SW 1271 (cell line): ENCODE measurements around the gene RANBP3.

Source experiments
- DNase-seq, 2 experiments: peaks; one replicate each; lab custom pipeline; 2025; lab: John Stamatoyannopoulos, UW

RANBP3 gene

DNA sequence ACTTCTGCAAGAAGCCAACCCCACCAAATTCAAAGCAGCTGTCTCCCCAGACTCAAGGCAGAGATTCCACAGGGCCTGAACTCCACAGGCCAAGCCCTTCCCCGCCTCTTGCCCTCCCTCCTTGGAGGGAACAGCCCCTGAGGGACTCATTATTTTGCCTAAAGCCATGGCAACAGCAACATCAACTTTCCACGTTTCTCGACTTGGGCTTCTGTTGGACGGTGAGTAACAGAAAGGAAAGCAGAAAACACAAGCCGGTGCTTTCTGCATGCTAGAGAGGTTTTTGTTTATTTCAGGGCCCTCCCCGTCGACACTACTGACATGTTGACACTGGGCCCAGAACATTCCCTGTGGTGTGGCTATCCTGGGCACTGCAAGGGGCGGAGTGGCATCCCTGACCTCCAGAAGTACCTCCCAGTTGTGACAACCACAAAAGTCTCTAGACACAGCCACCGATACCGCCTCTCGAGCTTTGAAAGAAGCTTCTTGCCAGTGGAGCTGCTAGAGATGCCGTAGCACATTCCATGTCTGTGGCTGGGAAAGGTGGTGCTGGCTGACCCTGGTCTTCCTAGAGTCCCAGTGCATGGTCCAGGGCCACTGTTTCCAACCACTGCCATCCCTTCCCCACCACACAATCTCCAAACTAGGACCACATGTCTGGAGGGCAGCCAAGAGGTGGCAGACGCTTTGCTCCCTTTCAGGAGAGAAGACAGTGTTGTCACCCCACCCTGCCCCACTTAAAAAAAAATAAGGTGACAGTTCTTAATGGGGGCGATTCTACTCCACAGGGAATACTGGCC lies 51.1 kb downstream of the RANBP3 start:
- DNase-seq: no peak

DNA sequence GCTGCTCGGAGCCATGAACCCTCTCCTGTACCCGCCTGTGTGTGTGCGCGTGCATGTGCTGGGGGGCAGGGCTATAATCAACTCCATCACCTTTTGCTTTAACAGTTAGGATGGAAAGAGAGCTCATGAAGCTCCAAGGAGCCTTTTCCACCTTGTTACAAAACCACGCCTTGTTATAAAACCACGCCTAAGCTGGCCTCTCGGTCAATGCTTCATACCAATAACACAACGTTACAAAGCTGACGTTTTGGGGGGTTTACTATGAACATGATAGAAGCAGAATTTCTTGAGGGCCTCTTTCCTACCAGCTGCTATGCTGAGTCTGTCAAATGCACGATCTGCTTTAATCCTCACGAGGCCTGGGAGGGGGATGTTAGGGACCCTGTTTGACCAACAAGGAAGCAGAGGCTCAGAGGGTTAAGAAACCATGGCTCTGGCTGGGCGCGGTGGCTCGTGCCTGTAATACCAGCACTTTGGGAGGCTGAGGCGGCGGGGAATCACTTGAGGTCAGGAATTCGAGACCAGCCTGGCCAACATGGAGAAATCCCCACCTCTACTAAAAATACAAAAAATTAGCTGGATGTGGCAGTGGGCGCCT lies 52.0 kb downstream of the RANBP3 start:
- no peak for DNase-seq

DNA sequence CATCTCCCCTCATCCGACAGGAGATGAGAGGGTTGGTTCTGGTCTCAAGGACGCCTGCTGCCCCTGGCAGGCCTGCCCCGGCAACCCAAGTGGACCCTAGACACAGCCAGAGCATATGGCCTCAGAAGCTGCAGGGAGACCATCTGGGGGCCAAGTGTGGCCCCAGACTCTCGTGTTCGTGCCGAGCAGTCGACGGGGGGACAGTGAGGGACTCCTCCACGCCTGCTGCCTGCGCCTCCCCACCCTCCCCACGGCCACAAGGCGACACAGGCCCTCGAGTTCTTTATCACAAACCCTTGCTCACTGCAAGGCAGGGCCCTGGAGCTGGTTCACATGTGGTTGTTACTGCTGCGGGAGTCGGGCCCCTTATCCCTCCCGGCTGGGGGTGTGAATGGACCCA lies 54.6 kb downstream of the RANBP3 start:
- DNase-seq: no peak

DNA sequence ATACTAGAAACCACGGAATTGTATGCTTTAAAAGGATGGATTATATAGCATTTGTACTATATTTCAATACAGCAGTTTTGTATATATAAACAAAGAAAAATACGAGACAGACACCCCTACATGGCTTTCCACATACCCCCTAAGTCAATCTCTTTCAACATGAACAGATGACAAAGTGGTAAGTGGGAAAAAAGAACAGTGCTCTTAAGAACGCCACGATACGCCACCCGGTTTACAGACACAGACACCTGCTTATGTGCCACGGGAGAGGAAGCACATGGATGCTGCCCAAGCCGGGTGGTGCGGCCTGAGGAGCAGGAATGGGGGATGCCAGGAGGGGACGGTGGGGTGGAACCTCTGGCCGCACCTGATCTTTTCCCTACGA lies 55.8 kb downstream of the RANBP3 start:
- DNase-seq: no peak

DNA sequence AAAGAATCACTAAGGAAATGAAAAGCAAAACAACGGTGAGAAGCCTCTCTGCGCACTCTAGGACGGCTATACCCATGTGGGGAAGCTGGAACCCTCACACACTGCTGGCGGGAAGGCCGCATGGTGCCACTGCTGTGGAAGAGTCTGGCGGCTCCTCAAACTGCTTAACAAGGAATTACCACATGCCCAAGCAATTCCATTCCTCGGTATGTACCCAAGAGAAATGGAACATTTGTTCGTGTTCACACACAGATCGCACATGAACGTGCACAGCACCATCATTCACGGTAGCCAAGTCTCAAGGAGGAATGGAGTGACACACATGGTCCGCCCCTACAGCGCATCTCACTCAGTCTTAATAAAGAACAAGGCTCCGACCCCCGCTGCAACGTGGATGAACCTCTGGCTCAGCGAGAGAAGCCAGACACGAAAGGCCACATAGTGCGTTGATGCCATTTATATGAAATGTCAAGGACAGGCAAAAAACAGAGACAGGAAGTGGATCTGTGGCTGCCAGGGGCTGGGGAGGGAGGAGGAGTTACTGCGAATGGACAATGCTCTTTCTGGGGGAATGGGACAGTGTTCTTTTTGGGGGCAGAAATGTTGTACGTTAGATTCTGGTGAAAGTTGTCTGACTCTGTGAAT lies 56.3 kb downstream of the RANBP3 start:
- DNase-seq: no peak

DNA sequence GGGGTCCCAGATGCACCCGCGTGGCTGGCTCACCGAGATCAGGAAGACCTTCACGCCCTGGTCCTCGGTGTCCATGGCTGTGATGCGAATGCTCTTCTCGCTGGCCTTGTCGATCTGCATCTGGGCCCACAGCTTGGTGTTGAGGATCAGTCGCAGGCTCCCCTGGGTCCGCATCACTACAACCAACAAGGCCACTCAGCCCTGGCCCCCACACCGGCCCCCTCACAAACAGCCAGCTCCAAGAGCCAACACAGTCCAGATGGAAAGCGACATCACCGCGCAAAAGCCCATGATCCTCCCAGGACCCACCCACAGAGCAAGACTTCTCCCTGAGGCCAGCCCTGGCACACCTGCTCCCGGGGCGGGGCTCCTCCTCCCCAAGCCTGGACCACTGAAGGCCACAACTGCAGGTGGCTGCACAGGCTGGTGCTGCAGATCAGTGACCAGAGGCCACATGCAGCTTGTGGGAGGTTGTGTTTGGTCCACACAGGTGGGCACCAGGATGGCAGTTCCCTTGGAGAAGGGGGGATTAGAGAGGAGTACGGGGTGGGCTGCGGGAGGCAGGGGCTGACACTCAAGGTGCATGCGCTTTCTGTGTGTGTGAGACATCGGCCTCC lies 59.4 kb downstream of the RANBP3 start:
- DNase-seq: no peak

DNA sequence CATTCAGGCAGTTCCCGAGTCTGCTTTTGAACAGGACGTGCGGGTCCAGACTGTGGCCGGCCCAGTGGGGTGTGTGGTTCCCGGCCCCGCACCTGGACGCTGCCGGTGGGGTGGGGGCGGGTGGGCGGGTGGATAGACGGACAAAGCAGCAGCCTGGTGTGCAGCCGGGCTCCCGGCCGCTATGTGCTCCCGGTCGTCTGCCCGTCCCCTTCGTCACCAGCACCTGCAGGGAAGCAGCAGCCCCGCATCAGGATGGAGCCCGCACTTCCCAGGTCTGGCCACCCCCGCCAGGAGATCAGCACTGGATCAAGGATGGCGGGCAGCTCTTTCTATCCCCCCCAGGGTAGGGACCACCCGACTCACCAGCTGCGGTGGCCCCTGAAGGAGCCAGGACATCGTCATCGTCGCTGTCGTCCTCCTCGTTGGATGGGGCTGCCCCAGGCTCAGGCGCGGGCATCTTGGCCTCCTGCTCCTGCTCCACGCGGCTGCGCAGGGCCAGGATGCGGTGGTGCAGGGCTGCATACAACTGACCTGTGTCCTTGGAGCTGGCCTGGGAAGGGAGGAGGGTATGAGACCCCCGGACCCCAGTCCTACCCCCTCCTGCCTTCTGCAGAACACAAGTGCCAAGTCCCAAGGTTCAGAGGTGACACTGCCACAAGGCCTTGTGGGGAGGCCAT lies 60.4 kb downstream of the RANBP3 start:
- no peak for DNase-seq

DNA sequence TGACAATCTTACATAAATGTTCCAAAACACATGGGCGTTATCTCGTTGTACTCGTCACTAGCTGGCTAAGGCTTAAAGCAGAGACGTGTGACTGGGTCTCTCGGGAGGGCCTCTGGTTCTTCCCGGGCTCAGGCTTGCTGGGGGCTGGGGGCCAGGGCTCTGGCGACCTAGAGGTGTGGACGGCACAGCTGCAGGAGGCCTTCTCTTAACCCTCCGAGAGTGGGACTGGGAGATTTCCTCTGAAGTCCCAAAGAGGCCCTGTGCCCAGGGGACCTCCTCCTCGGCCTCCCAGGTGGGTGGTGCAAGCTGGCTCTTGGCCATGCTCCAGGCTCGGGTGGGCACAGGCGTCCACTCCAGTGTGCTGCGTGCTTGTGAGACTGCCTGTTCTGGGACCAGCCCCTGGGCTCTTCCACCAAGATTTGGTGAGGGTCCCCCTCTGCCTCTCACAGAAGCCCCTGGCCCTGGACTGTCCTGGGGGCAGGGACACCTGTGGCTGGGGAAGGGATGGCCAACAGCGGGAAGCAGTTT lies 61.7 kb downstream of the RANBP3 start:
- DNase-seq: no peak

DNA sequence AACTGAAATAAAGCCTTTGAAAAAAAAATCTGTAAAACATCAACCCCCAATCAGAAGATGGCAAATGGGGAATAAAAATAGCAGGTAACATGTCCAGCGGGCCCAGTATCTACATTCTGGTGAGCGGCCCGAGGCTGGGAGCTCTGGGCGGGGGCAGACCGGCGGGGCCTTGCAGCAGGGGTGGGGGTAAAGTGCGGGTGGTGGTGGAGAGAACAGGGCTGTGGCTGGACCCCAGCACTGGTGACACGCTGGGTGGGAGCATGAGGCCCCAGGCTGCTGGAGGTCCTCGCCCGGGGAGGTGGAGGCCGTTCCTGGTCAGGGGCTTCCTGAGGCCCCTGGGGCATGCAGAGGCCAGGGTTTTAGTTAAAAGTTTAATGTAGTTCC lies 62.2 kb downstream of the RANBP3 start:
- DNase-seq: no peak

DNA sequence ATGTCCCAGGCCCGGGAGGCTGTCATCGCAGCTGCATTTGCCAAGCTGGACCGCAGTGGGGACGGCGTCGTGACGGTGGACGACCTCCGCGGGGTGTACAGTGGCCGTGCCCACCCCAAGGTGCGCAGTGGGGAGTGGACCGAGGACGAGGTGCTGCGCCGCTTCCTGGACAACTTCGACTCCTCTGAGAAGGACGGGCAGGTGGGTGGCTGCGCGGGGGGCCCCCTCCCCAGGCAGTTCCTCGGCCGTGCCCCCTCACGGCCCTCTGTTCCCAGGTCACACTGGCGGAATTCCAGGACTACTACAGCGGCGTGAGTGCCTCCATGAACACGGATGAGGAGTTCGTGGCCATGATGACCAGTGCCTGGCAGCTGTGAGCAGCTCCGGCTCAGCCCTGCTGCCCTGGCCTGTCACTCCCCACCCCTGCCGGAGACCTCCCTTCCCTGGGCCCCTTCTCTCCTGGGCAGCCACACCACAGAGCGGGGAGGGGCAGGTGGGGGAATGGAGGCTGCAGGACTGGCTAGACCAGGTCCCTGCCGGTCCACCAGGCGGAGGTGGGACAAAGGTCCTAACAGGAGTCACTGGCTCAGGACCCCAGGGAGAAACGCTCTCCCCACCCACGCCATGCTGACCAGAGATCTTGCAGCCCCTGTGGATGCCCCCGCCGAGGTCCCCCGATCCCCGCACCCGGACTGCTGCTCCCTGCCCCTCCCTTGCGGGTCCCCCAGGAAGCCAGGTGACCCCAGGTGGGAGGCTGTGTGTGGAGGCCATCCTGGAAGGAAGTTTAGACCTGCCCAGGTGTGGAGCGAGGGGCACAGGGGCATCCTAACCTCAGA lies 62.8 kb downstream of the RANBP3 start:
- DNase-seq: no peak

DNA sequence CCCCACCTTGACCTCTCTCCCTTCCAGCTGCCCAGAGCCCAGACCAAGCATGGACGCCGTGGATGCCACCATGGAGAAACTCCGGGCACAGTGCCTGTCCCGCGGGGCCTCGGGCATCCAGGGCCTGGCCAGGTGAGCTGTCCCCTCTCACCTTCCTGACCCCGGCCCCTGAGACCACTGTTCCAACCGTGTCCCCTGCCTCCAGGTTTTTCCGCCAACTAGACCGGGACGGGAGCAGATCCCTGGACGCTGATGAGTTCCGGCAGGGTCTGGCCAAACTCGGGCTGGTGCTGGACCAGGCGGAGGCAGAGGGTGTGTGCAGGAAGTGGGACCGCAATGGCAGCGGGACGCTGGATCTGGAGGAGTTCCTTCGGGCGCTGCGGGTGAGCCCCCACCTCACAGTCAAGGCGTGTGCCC lies 63.6 kb downstream of the RANBP3 start:
- no peak for DNase-seq

DNA sequence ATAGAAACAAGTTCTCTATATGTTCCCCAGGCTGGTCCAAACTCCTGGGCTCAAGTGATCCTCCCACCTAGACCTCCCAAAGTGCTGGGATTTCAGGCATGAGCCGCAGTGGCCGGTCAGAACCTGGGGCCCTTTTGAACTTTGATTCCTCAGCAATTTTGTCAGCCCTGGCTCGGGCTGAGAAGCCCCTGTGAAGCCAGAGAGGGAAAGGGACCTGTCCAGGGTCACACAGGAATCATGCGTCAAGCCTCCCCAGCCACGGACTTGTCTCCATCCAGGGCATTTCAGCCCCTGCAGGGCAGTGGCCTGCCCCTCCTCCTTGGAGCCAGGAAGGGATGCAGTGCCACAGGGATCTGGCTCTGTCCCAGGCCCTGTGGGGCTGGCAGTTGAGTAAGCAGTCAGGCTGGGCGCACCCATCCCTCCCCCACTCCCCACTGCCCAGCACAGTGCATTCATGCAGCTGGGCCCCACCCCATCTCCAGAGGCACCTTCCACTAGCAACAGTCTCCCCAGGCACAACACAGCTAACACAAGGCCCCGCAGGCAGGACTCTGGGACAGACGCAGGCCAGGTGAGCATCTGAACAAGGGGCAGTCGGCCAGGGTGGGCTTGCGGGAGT lies 64.1 kb downstream of the RANBP3 start, which contains the start of gene CAPS:
Gene CAPS (plus strand): TSS at position 516 of the 619 bp plus-strand sequence. CDS start 153 bp downstream, outside the sequence.
- peak in 1 of 2 experiments; percentile 14 for DNase-seq

DNA sequence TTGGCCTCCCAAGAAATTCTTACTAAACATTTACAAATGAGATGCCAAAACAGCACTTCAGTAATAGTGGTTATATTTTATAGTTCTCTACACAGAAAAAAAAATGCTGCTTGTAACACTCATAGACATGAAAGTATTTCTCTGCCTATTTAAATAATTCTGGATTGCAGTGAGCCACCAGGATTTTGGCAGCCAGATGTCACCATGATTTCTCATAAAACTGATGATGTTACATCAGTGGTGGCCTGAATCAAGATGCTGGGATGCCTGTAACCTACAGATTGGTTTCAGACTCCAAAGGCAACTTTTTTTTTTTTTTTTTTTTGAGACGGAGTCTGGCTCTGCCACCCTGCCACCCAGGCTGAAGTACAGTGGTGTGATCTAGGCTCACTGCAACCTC lies 66.6 kb downstream of the RANBP3 start:
- DNase-seq: no peak

DNA sequence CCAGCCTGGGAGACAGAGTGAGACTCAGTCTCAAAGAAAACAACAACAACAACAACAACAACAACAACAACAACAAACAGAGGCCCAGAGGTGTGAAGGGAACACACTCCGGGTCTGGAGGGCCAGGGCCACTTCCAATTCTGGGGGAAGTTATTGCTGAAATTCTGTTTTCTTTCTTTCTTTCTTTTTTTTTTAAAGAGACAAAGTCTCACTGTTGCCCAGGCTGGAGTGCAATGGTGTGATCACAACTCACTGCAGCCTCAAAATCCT lies 67.4 kb downstream of the RANBP3 start:
- no peak for DNase-seq

DNA sequence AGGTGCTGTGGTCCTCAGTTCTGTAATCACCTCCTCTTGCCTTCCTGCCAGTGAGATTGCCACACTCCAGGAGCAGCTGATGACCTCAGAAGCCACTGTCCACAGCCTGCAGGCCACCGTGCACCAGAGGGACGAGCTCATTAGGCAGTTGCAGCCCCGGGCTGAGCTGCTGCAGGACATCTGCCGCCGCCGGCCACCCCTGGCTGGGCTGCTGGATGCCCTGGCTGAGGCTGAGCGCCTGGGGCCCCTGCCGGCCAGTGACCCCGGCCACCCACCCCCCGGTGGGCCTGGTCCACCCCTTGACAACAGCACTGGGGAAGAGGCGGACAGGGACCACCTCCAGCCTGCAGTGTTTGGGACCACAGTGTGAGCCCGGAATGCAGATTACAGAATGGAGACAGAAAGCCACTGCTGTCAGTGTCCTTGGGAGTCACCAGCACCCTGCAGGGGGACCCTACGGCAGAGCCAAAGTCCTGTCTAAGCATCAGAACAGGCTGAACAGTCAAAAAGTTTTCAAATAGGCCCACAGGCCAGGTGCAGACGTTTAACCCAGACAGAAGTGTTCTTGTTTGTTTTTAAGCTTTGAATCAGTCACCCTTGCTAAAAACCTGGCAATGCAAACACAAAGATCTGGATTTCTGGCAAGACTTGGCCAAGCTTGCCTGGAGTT lies 69.0 kb downstream of the RANBP3 start:
- DNase-seq: no peak

DNA sequence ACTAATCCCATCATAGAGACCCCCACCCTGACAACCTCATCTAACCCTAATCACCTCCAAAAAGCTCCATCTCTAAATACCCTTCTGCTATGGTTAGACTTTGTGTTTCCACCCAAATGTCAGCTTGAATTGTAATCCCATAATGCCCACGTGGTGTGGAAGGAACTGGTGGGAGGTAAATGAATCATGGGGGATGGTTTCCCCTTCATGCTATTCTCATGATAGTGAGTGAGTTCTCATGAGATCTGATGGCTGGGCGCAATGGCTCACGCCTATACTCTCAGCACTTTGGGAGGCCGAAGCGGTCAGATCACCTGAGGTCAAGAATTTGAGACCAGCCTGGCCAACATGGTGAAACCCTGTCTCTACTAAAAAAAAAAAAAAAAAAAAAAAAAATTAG lies 70.7 kb downstream of the RANBP3 start:
- DNase-seq: no peak

DNA sequence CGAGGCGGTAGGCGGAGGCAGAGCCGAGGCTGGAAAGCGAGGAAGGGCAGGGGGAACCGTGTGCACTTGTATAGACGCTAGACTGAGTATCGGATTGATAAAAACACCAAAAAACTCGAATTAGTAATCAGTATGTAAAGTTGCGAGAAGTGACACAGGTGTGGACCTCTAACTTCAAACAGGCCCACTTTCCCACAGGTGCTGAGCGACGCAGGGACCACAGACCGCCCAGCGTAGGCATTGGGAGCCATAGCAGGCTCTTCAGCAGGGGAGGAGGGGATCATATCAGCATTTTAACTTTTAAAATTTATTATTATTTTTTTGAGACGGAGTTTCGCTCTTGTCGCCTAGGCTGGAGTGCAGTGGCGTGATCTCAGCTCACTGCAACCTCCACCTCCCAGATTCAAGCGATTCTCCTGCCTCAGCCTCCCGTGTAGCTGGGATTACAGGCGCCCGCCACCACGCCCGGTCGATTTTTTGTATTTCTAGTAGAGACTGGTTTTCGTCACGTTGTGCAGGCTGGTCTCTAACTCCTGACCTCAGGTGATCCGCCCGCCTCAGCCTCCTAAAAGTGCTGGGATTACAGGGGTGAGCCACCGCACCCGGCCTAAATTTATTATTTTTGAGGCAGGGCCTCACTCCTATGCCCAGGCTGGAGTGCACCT lies 72.7 kb downstream of the RANBP3 start:
- no peak for DNase-seq

DNA sequence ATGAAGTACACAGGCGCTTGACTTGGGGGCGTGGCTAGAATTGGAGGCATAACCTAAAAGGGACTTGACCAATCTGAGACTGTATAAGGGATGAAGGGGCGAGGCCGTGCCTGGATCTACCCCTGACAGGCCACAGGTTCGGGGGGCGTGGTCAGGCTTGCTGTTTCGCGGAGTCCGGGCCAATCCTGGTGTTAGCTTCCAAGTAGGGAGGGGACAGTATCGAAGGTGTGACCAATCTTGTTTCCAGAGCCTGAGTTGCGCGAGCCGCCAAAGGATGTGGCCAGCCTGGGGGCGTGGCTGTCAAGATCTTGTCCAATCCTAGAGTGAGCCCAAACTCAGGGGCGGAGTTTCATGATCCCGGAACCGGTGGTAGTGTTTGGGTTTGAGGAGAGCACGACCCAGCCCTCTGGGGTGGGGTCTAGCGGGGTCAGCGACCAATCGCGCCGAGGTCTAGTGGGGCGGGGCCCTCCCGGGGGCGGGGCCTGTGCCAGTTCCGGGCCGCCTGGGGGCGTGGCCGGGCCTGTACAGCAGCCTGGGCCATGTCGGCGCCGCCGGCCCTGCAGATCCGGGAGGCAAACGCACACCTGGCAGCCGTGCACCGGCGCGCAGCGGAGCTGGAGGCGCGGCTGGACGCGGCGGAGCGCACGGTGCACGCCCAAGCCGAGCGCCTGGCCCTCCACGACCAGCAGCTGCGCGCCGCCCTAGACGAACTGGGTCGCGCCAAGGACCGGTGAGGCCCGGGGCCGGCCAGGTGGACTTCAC lies 73.4 kb downstream of the RANBP3 start, which contains the start of gene VMAC:
Gene VMAC (plus strand): TSS at position 521 of the 762 bp plus-strand sequence. CDS start 19 bp downstream, at position 540.
- peak; percentile 99 to 100 for DNase-seq
